Measurements from ENCODE around the gene TFB1M. TPM values are rescaled to one million over a fixed set of nuclear protein-coding genes. Genes with fewer than 3 reads are reported as not detected.

The TFB1M gene
- total RNA-seq, 1 donor = 18.8 TPM

GRCh38 chr6:155257796-155258195 is 56.5 kb downstream of the TFB1M start:
- no peaks in the 10 kb centered on the region for H3K9me3 ChIP-seq (ENCODE audit: low read depth, low read length)
- peaks cover 8% of the 10 kb centered on the region for H3K4me1 ChIP-seq (ENCODE audit: insufficient read depth, low read length)
- peaks cover 62% of the 10 kb centered on the region for H3K36me3 ChIP-seq (ENCODE audit: insufficient read depth, low read length)
- H3K27me3 ChIP-seq (ENCODE audit: insufficient read depth, low read length) = no peaks in the 10 kb centered on the region
- no peaks in the 10 kb centered on the region for H4K20me1 ChIP-seq (ENCODE audit: insufficient read depth, low read length)
- no peak for TF ChIP-seq CTCF (IDR thresholded peaks at IDR 0.05; ENCODE audit: extremely low read depth, low read depth, low read length)
- no peak for DNase-seq (ENCODE audit: insufficient read length, low spot score, missing footprints)
- no peak overlapping the region for H2AFZ ChIP-seq (ENCODE audit: low read length)
- H3K4me2 ChIP-seq (ENCODE audit: insufficient read depth, low read length) = no peak overlapping the region
- no peak overlapping the region for H3K4me3 ChIP-seq (ENCODE audit: insufficient read depth, low read length)
- no peaks in the 10 kb centered on the region for H3K79me2 ChIP-seq (ENCODE audit: insufficient read depth, low read length)
- no peak overlapping the region for H3K27ac ChIP-seq (ENCODE audit: low read depth, low read length)

GRCh38 chr6:155256122-155256795 is 58.0 kb downstream of the TFB1M start:
- H3K9me3 ChIP-seq (ENCODE audit: low read depth, low read length) = no peaks in the 10 kb centered on the region
- no peak overlapping the region for H3K4me2 ChIP-seq (ENCODE audit: insufficient read depth, low read length)
- no peak for TF ChIP-seq CTCF (IDR thresholded peaks at IDR 0.05; ENCODE audit: extremely low read depth, low read depth, low read length)
- H3K27ac ChIP-seq (ENCODE audit: low read depth, low read length) = no peak overlapping the region
- no peaks in the 10 kb centered on the region for H4K20me1 ChIP-seq (ENCODE audit: insufficient read depth, low read length)
- H2AFZ ChIP-seq (ENCODE audit: low read length) = no peak overlapping the region
- no peaks in the 10 kb centered on the region for H3K27me3 ChIP-seq (ENCODE audit: insufficient read depth, low read length)
- H3K4me3 ChIP-seq (ENCODE audit: insufficient read depth, low read length) = no peak overlapping the region
- peaks cover 7% of the 10 kb centered on the region for H3K4me1 ChIP-seq (ENCODE audit: insufficient read depth, low read length)
- H3K36me3 ChIP-seq (ENCODE audit: insufficient read depth, low read length) = peaks cover 75% of the 10 kb centered on the region
- H3K79me2 ChIP-seq (ENCODE audit: insufficient read depth, low read length) = no peaks in the 10 kb centered on the region
- no peak for DNase-seq (ENCODE audit: insufficient read length, low spot score, missing footprints)

- Histone ChIP-seq H3K4me2 (ENCODE audit: insufficient read depth, low read length) (no peak overlapping the region), H3K4me3 (ENCODE audit: insufficient read depth, low read length) (no peak overlapping the region)
These were observed 60.1 kb downstream of the TFB1M start for GRCh38 chr6:155254139-155254538.

More at GRCh38 chr6:155254139-155254538, 60.1 kb downstream of the TFB1M start:
- no peaks in the 10 kb centered on the region for H3K4me1 ChIP-seq (ENCODE audit: insufficient read depth, low read length)
- no peaks in the 10 kb centered on the region for H4K20me1 ChIP-seq (ENCODE audit: insufficient read depth, low read length)
- H3K27ac ChIP-seq (ENCODE audit: low read depth, low read length) = no peak overlapping the region
- H2AFZ ChIP-seq (ENCODE audit: low read length) = no peak overlapping the region
- no peak for TF ChIP-seq CTCF (IDR thresholded peaks at IDR 0.05; ENCODE audit: extremely low read depth, low read depth, low read length)
- H3K27me3 ChIP-seq (ENCODE audit: insufficient read depth, low read length) = no peaks in the 10 kb centered on the region
- H3K36me3 ChIP-seq (ENCODE audit: insufficient read depth, low read length) = peaks cover 85% of the 10 kb centered on the region
- H3K9me3 ChIP-seq (ENCODE audit: low read depth, low read length) = no peaks in the 10 kb centered on the region
- H3K79me2 ChIP-seq (ENCODE audit: insufficient read depth, low read length) = no peaks in the 10 kb centered on the region
- DNase-seq (ENCODE audit: insufficient read length, low spot score, missing footprints) = no peak
